Subcutaneous adipose tissue (tissue), 4 donors: ENCODE results near the gene RAP1GAP2. TPM values are rescaled to one million over a fixed set of nuclear protein-coding genes. Genes with fewer than 3 reads are reported as not detected.

Source experiments
- total RNA-seq, 4 donors: library from RNA; depleted of rRNA; stranded (reverse); fragments of >200 nt; gene quantifications; one replicate each; pipeline ENCODE4 v1.1.0, GENCODE V29; 2016
- TF ChIP-seq, protein P1 (sequence below): fragments of 450-650 bp; IDR thresholded peaks from one replicate; pipeline ENCODE4 v1.5.1; 2016; ENCODE audit warnings: low read depth, mild to moderate bottlenecking, control low read depth, antibody characterized with exemption, moderate library complexity

RAP1GAP2 gene
- total RNA-seq, 4 donors from 2014 or later = 1.9 to 6.1 (median 3.4) TPM

DNA sequence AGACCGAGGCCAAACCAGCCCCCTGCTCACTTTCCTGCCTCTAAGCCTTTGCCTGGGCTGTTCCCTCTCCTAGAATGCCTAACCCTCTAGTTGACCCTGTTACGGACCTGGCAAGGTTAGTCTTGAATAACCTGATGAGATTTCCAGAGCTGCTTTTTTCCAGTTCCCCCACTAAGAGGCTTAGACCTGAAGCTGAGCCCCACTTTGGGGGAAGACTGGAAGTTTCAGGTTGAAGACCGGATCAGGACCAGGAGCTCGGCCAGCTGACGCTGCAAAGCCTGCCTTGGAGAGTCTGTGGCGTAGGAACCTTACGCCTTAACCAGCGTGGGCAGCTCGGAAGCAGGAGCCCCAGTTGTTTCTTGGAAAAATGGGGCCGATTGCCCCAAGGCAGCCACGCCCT lies 137.4 kb downstream of the RAP1GAP2 start:
- TF ChIP-seq, protein P1, sequence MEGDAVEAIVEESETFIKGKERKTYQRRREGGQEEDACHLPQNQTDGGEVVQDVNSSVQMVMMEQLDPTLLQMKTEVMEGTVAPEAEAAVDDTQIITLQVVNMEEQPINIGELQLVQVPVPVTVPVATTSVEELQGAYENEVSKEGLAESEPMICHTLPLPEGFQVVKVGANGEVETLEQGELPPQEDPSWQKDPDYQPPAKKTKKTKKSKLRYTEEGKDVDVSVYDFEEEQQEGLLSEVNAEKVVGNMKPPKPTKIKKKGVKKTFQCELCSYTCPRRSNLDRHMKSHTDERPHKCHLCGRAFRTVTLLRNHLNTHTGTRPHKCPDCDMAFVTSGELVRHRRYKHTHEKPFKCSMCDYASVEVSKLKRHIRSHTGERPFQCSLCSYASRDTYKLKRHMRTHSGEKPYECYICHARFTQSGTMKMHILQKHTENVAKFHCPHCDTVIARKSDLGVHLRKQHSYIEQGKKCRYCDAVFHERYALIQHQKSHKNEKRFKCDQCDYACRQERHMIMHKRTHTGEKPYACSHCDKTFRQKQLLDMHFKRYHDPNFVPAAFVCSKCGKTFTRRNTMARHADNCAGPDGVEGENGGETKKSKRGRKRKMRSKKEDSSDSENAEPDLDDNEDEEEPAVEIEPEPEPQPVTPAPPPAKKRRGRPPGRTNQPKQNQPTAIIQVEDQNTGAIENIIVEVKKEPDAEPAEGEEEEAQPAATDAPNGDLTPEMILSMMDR = no peak

GRCh38 chr17:2935632-2936031 lies 139.4 kb downstream of the RAP1GAP2 start:
- TF ChIP-seq, protein P1 = no peak

- TF ChIP-seq, protein P1 = no peak
Measured at GRCh38 chr17:2936351-2936750, 140.1 kb downstream of the RAP1GAP2 start.

- TF ChIP-seq, protein P1 = no peak
Measured at GRCh38 chr17:2936771-2937321, 140.6 kb downstream of the RAP1GAP2 start.

- TF ChIP-seq, protein P1 = no peak
Measured at GRCh38 chr17:2937331-2938003, 141.2 kb downstream of the RAP1GAP2 start.

- TF ChIP-seq, protein P1 = no peak
Measured at GRCh38 chr17:2939714-2940351, 143.6 kb downstream of the RAP1GAP2 start.

DNA sequence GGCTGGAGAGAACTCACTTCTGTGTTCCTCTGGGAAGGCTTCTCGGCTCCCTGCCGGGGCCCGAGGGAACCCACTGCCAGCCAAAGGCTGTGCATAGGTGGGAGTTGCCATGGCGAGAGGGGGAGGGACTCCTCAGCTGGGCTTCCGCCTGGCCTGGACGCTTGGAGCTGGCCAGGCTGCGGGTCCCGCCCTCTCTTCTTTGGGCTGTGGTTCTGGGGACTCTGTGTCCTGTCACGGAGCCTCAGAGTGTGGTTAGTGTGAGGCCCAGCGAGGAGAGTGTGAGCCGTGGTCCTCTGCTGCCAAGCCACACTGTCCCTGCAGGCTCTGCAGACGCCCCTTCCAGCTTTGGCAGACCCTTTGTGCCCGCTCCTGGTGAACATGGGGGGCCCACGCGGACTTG lies 144.1 kb downstream of the RAP1GAP2 start:
- TF ChIP-seq, protein P1 = no peak
